HG02678 (cell line): ENCODE results near the gene ANKRD37.

Experiments
- ATAC-seq: cut with Tn5 transposase; IDR thresholded peaks from one replicate; pipeline ENCODE4 v1.9.1; 2021; ENCODE audit warnings: mild to moderate bottlenecking, moderate library complexity; ENCODE audit not compliant: unreplicated experiment

ANKRD37 gene

GRCh38 chr4:185412412-185412811 is 15.8 kb downstream of the ANKRD37 start:
- no peak for ATAC-seq

DNA sequence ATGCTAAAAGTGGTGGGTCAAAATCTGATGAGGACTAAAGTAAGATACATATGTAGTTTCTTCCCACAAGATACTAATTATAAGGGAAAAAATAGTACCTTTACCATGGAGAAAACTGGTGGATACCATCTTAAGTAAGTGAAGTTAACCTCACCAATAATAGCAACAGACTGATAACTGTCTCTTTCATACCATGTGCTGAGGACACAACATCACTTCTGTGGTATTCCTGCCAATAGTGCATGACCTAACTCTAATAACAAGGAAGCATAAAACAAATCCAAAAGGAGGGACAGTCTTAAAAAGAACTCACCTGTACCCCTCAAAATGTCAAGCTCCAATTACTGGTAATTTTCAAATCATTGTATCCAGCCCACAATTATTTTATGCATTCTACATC is 20.3 kb downstream of the ANKRD37 start:
- ATAC-seq = no peak

GRCh38 chr4:185421366-185422124 is 24.9 kb downstream of the ANKRD37 start:
- ATAC-seq = no peak

DNA sequence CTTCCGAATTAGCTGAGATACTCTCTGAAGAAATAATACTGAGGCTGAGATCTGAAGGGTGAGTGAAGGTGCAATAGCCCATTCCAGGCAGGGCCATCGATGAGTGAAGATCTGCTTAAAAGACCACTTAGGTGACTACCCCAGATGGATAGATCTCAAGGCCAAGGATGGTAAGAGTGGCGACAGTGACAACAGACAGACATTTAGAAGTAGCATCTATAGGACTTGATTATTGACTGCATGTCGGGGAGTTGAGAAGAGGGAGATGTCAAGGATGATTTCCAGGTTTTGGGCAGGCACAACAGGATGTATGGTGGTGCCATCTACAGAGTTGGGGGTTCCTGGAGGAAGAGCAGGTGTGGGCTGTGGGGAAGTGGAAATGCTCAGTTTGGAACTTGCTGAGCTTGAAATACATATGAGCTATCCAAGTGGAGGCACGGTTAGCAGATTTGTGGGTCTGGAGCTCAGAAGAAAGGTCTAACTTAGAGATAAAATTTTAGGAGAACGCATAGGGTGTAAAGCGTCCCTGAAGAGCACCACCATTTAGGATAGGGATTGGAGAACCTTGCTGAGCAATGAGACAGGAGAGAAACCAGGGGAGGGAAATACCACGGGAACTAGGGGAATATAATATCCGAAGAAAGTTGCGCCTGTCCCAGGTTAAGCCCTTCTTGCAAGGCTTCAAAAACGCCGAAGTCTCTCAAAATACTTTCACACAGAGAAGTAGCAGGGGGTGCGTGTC is 28.4 kb downstream of the ANKRD37 start:
- peak; percentile 5 for ATAC-seq

DNA sequence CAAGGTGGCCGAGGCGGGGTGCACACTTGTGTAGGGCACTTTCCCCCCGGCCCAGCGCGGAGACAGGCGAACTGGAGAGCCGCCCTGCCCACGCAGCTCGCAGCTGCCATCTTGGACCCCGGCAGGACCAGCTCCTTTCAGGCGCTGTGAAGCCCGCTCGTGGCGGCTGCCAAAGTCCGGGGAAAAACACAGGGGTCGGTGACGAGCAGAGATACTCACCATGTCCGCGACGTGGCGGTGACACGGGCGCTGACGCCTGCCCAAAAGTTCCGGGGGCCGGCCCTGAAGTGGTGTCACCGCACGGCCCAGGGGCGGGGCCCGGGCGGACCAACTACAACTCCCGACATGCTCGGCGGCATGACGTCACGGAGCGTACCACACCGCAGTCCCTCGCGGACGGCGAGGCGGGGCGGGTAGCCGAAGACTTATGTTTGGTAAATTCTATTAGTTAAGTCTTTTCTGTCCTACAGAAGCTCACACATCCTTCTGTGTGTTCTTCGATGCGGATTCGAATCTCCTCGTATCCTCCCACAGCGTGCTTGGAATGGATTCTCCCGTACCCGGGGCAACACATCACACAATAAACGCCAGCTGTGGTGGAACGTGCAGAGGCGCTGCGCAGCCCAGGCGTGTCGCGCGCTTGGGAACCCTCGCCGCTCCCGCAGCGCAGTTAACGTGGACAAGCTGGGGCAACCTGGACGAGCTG is 29.2 kb downstream of the ANKRD37 start, which contains the start of gene UFSP2:
Gene UFSP2, minus strand, starts transcription at position 318 of the 706 bp plus-strand sequence. Its CDS starts 96 bp downstream, at position 222.
- peak; percentile 92 for ATAC-seq

DNA sequence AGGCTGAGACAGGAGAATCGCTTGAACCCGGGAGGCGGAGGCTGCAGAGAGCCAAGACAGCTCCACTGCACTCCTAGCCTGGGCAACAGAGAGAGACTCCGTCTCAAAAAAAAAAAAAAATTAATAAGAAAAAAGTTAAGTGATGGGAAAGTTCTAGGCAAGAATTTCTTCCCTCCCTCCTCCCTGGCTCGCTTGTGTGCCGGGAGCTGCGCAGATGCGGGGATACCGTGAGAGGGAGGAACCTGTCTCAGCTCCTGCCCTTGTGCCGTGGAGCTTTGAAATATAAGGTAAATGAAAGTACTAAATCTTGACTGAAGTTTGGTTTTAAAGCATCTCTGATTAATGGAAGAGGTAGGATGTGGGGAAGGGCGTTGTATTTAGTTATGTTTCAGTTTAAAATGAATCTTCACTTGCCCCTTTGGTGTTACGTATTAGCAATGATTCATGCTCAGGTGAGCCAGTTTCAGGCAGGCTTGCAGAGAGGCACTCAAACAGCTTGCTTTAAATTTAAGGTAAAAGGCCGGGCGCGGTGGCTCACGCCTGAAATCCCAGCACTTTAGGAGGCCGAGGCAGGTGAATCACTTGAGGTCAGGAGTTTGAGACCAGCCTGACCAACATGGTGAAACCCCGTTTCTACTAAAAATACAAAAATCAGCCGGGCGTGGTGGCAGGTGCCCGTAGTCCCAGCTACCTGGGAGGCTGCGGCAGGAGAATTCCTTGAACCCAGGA is 30.5 kb downstream of the ANKRD37 start:
- ATAC-seq = no peak

DNA sequence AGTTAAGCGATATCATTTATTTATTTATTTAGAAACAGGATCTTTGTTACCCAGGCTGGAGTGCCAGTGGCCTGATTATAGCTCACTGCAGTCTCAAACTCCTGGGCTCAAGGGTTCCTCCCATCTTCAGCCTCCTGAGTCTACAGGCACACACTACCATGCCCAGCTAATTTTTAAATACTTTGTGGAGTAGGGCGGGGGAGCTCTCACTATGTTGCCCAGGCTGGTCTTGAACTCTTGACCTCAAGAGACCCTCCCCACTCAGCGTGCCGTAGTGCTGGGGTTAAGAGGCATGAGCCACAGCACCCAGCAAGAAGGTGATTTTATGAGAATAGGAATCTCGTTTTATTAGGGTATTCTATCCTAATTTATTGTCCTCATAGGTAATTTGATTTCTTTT is 33.0 kb downstream of the ANKRD37 start:
- no peak for ATAC-seq

DNA sequence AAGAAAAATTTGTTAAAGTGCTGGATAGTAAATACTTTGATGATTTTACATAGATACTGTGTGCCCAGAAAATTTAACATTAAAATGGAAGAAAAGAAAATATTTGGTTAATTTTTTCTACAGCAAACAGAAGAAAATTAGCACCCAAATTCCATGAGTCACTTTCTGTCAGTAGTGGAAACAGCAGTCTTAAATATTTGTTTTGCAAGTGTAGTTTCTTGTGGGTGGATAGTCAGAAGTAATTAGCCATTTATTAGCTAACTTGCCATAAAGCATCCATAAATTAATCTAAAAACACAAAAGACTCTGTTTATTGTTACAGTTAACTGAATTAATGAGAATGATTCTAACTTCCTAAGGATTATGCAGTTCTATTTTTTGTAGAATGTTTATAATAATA is 38.8 kb downstream of the ANKRD37 start:
- no peak for ATAC-seq

DNA sequence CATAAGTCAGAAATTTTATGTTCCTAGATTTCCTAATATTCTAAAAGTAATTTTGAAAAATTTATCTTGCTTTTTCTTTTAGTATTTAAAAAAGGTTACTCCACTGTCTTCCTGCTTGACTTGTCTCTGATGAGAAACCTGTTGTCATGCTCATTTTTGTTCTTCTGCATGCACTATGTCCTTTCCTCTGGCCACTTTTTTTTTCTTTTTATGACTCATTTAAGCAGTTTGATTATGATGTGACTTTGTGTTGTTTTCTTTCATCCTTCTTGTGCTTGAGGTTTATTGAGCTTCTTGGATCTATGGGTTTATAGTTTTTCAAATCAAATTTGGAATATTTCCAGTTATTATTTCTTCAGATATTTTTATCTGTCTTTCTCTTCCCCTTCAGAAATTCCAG is 41.2 kb downstream of the ANKRD37 start:
- ATAC-seq = no peak

GRCh38 chr4:185441479-185441878 is 44.8 kb downstream of the ANKRD37 start:
- no peak for ATAC-seq

- ATAC-seq = no peak
Observed at GRCh38 chr4:185445209-185445608, 48.6 kb downstream of the ANKRD37 start.
